Activated CD4-positive, alpha-beta T cell treated with anti-CD3 and anti-CD28 coated beads, Interleukin-2, Interleukin-4, amounts not matched to agents 100 ng/mL and 50 ng/mL, durations not matched to agents 16 hours and 8 hours (primary cell): Measurements from ENCODE around the gene ELOVL5.
A peak's percentile ranks its signal among the peaks of the same experiment; 100 is the strongest.

Experiments used
- DNase-seq: peaks from one replicate; pipeline ENCODE4 v3.0.0-alpha.2; 2020; ENCODE audit warnings: low spot score

Gene ELOVL5

DNA sequence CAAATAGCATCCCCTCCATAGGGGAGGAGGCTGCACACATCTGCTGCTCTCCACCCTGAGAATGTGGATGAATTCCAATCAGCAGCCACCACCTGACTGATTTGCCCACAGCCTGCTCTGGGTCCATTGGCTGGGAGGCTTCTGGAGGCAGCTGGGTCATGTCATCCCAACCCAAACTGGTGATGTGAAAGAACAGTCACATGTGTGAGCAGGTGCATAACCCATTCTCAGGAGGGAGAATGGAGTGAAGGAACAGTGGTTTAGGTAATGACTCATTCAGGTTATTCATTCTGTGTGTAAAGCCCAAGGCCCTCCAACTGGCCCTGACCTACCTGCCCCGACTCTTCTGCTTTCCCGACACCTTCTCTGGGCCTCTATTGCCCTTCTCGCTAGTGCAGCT is 109.2 kb downstream of the ELOVL5 start:
- DNase-seq = peak; percentile 38

DNA sequence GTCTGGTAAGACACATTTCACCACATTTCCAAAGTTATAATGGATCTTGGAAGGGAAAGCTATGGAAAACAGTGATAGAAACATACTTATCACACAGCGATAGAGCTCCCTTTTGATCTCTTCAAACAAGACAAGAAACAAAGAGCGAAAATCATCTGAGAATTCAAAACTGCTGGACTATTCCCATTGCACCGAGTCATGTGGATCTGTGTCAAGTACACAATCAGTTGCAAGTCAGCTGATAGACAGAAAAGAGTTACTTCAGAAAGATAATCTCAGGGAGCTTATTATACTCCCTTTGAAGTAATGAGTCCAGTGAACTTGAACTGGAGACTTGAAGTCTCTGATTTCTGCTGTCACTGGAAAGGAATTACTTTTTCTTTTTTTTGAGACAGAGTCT is 110.4 kb downstream of the ELOVL5 start:
- DNase-seq = no peak

DNA sequence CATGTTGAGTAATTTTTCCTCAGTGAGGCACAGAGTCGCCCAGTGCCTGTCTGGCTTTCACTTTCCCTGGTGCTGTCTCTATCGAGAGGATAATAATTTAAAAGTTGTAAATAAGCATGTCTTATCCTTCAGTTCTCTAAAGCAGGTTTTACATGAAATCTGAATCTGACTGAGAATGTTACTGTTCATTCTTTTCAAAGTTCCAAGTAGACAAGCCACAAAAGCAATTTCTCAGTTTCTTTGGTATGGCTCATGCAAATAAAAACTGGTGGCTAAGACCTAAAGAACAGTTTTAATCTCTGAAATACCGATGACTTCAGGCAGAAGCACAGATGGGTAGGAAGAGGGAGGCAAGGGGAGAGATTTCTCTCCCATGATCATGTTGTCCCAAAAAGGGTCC is 112.5 kb downstream of the ELOVL5 start:
- DNase-seq = peak; percentile 43

DNA sequence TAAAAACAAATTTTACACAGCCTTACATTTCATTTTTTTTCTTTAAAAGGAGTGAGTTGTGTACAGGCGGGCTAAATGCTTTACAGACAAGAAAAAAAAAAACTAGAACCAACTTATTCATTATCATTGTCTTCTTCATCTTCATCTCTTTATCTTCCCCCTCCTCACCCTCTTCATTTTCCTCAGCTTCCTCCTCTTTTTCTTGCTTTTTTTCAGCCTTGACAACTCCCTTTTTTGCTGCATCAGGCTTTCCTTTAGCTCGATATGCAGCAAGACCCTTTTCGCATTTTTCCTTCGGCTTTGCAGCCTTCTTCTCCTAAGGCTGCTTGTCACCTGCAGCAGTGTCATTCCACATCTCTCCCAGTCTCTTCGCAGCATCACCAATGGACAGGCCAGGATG is 113.2 kb downstream of the ELOVL5 start:
- DNase-seq = no peak

DNA sequence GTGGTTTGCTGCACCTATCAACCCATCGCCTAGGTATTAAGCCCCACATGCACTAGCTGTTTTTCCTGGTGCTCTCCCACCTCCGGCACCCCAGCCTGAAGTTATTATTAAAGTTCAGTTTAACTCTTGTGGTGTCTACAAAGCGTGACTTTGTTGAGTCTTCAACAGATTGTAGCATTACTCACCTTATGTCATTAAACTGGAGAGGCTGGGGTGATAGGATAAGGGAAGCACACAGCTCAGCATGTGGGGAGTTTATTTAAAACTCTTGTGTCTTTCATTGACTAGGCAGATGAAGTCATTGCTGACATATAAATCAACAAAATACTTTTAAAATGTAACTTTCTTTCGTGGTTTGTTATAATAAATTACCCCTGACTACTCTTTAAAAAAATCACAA is 115.4 kb downstream of the ELOVL5 start:
- no peak for DNase-seq

DNA sequence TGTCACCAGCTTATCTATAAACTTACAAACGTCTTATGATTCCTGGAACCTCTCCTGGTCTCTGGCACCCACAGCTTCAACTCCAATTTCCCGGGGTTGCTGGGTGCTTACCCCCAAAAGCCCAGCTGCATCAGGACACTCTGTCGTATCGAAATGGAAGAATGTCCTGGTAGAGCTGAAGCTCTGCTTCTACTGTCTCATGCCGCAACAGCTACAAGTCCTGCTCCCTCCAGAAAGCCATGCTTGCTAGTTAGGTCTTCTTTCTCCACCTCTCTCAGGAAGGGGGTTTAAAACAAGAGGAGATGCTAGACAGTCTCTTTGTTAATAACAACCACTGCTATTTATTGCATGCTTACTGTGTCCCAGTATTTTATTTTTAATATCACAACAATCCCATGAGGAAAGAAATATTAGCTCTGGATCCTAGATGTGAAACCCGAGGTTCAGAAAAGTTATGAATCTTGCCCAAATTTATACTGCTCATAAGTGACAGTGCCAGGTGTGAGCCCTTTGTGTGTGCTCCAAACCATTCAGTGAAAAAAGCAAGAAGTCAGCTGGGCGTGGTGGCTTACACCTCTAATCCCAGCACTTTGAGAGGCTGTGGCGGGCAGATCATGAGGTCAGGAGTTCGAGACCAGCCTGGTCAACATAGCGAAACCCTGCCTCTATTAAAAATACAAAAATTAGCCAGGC is 117.8 kb downstream of the ELOVL5 start:
- DNase-seq = no peak

DNA sequence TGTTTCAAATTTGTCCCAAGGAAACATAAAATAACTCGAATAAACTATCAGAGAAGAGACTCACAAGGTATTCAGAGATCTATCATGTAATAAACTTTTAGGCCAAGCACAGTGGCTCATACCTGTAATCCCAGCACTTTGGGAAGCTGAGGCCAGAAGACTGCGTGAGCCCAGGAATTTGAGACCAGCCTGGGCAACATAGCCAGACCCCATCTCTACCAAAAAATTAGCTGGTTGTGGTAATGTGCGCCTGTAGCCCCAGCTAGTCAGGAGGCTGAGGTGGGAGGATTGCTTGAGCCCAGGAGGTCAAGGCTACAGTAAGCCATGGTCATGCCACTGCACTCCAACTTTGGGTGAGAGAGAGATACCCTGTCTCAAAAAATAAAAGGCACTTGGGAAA is 120.9 kb downstream of the ELOVL5 start:
- no peak for DNase-seq

DNA sequence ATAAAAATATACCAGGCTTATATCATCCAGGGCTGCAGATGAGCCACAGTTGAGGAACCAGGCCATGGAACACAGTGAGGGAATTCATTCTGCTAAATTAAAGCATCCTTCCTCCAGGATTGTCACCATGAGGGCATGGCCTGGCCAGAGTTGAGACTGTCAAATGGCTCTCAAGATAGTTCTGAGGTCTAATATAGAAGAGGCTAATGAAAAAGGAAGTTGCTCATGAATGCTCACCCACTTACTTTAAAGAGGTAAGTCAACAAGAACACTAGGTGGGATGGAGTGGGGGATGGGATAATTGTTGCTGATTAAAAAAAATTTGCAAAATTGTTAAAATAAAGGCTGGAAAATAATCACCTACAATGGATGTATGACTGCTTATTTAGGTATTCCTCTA is 128.1 kb downstream of the ELOVL5 start:
- DNase-seq = no peak
